GM18909 (cell line): Measurements from ENCODE around the gene DIAPH3.

Experiments
- ATAC-seq: cut with Tn5 transposase; IDR thresholded peaks from one replicate; pipeline ENCODE4 v1.9.1; 2021; ENCODE audit warnings: mild to moderate bottlenecking; ENCODE audit not compliant: unreplicated experiment, poor library complexity

DIAPH3 gene

GRCh38 chr13:59744747-59745391 is 418.9 kb downstream of the DIAPH3 start:
- ATAC-seq, result peak; percentile 63

GRCh38 chr13:59743195-59743594 is 420.5 kb downstream of the DIAPH3 start:
- no peak for ATAC-seq

GRCh38 chr13:59742467-59742866 is 421.3 kb downstream of the DIAPH3 start:
- no peak for ATAC-seq

GRCh38 chr13:59738921-59739320 is 424.8 kb downstream of the DIAPH3 start:
- no peak for ATAC-seq

GRCh38 chr13:59734393-59734792 is 429.3 kb downstream of the DIAPH3 start:
- peak; percentile 100 for ATAC-seq

- no peak for ATAC-seq
These were observed 430.0 kb downstream of the DIAPH3 start for GRCh38 chr13:59733744-59734143.

GRCh38 chr13:59730026-59730425 is 433.7 kb downstream of the DIAPH3 start:
- ATAC-seq, result no peak

GRCh38 chr13:59728896-59729545 is 434.7 kb downstream of the DIAPH3 start:
- ATAC-seq, result no peak

GRCh38 chr13:59721926-59722910 is 441.5 kb downstream of the DIAPH3 start:
- no peak for ATAC-seq

GRCh38 chr13:59715611-59716010 is 448.1 kb downstream of the DIAPH3 start:
- no peak for ATAC-seq

- ATAC-seq, result no peak
These were observed 452.6 kb downstream of the DIAPH3 start for GRCh38 chr13:59710996-59711701.

GRCh38 chr13:59710416-59710815 is 453.3 kb downstream of the DIAPH3 start:
- ATAC-seq, result no peak

- ATAC-seq, result peak; percentile 43
These were observed 457.4 kb downstream of the DIAPH3 start for GRCh38 chr13:59706101-59706976.

GRCh38 chr13:59702269-59702668 is 461.5 kb downstream of the DIAPH3 start:
- ATAC-seq, result no peak

GRCh38 chr13:59701261-59701660 is 462.5 kb downstream of the DIAPH3 start:
- no peak for ATAC-seq

GRCh38 chr13:59700281-59700680 is 463.4 kb downstream of the DIAPH3 start:
- no peak for ATAC-seq

GRCh38 chr13:59696271-59696670 is 467.5 kb downstream of the DIAPH3 start:
- no peak for ATAC-seq

GRCh38 chr13:59691501-59692066 is 472.1 kb downstream of the DIAPH3 start:
- ATAC-seq, result no peak

- peak; percentile 42 for ATAC-seq
These were observed 472.7 kb downstream of the DIAPH3 start for GRCh38 chr13:59690857-59691500.
